Astrocyte (in vitro differentiated cells and primary cell): Measurements from ENCODE around the gene ADGRB3. TPM values are rescaled to one million over a fixed set of nuclear protein-coding genes. Genes with fewer than 3 reads are reported as not detected.

Source experiments
- DNase-seq: peaks from one replicate; pipeline ENCODE4 v3.0.0-alpha.2; 2010; ENCODE audit warnings: low read depth
- FAIRE-seq: peaks from 2 replicates; lab custom pipeline; 2011; peaks lifted over from hg19 to GRCh38; lab: Jason Lieb, UNC
- H2AFZ ChIP-seq: 2 replicates; pipeline ENCODE4 v1.6.0; 2012; ENCODE audit warnings: low read depth, low read length, inconsistent platforms
- H3K27ac ChIP-seq: 2 replicates; pipeline ENCODE4 v1.5.1; 2011; ENCODE audit warnings: low read depth, low read length, inconsistent platforms
- H3K27me3 ChIP-seq: 2 replicates; pipeline ENCODE4 v1.6.0; 2011; ENCODE audit warnings: low read length, inconsistent platforms; ENCODE audit not compliant: insufficient read depth
- H3K36me3 ChIP-seq: 2 replicates; pipeline ENCODE4 v1.5.1; 2011; ENCODE audit warnings: low read length, inconsistent platforms; ENCODE audit not compliant: insufficient read depth
- H3K4me1 ChIP-seq: 2 replicates; pipeline ENCODE4 v1.5.1; 2011; ENCODE audit warnings: low read length, inconsistent platforms; ENCODE audit not compliant: insufficient read depth
- H3K4me2 ChIP-seq: 2 replicates; pipeline ENCODE4 v1.6.0; 2012; ENCODE audit warnings: low read length, inconsistent platforms
- H3K4me3 ChIP-seq: 2 replicates; pipeline ENCODE4 v1.5.1; 2011; ENCODE audit warnings: low read depth, mild to moderate bottlenecking, low read length, inconsistent platforms; ENCODE audit not compliant: insufficient read depth
- H3K79me2 ChIP-seq: 2 replicates; pipeline ENCODE4 v1.6.0; 2012; ENCODE audit warnings: mild to moderate bottlenecking, low read length, inconsistent platforms; ENCODE audit not compliant: insufficient read depth
- H3K9ac ChIP-seq: 2 replicates; pipeline ENCODE4 v1.6.0; 2012; ENCODE audit warnings: mild to moderate bottlenecking, low read length, inconsistent platforms
- H3K9me3 ChIP-seq: 2 replicates; pipeline ENCODE4 v1.5.1; 2012; ENCODE audit warnings: low read depth, mild to moderate bottlenecking, low read length, inconsistent platforms; ENCODE audit not compliant: insufficient read depth
- H4K20me1 ChIP-seq: 2 replicates; pipeline ENCODE4 v1.6.0; 2012; ENCODE audit warnings: low read length, inconsistent platforms; ENCODE audit not compliant: insufficient read depth
- H3K27ac Mint-ChIP-seq: one replicate; pipeline ENCODE4 v1.8.0; 2021; ENCODE audit warnings: mild to moderate bottlenecking, mixed read lengths; ENCODE audit not compliant: unreplicated experiment
- H3K27me3 Mint-ChIP-seq: one replicate; pipeline ENCODE4 v1.8.0; 2021; ENCODE audit warnings: low read depth, mixed read lengths; ENCODE audit not compliant: unreplicated experiment
- H3K36me3 Mint-ChIP-seq: one replicate; pipeline ENCODE4 v1.8.0; 2021; ENCODE audit warnings: low read depth, mixed read lengths; ENCODE audit not compliant: unreplicated experiment
- H3K4me1 Mint-ChIP-seq: one replicate; pipeline ENCODE4 v1.8.0; 2021; ENCODE audit warnings: low read depth, mixed read lengths; ENCODE audit not compliant: unreplicated experiment
- H3K4me3 Mint-ChIP-seq: one replicate; pipeline ENCODE4 v1.8.0; 2021; ENCODE audit warnings: mild to moderate bottlenecking, moderate library complexity, mixed read lengths; ENCODE audit not compliant: unreplicated experiment
- H3K9me3 Mint-ChIP-seq: one replicate; pipeline ENCODE4 v1.8.0; 2021; ENCODE audit warnings: mild to moderate bottlenecking, mixed read lengths; ENCODE audit not compliant: unreplicated experiment
- CTCF ChIP-seq: IDR thresholded peaks from 2 replicates; pipeline ENCODE4 v1.5.1; 2011; ENCODE audit warnings: low read depth, mild to moderate bottlenecking, inconsistent platforms, low read length, moderate library complexity; ENCODE audit not compliant: insufficient read depth
- EZH2 ChIP-seq: IDR thresholded peaks from 2 replicates; pipeline ENCODE4 v1.6.1; 2012; ENCODE audit warnings: mild to moderate bottlenecking, low read length, inconsistent platforms; ENCODE audit not compliant: insufficient read depth
- total RNA-seq: library from RNA; stranded (reverse); gene quantifications from 2 replicates; pipeline ENCODE4 v1.2.1, GENCODE V29; 2021

The ADGRB3 gene
- total RNA-seq, 1 donor from 2014 or later = 0.77 TPM

DNA sequence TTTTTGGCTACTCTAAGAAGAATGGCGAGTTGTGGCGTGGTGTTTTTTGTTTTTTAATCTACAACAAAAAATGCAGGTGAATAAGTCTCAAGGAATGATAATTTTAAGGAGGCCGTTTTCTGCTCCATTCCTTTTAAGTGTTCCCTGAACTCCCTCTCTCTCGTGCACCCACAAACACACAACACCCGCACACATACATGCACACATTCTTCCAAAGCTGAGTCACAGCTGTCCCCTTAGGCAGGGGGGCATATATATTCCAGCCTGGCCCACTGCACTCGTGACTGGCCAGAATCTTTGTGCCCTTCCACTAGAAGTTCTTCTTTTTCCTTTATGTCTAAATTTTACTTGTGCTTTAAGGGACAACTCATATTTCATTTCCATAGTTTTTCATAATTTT is 756.0 kb downstream of the ADGRB3 start:
- no peaks in the 10 kb centered on the region for H3K9me3 ChIP-seq
- no peaks in the 10 kb centered on the region for H3K4me1 ChIP-seq
- Mint-ChIP-seq H3K36me3 (no peaks in the 10 kb centered on the region), H3K4me1 (peaks cover 11% of the 10 kb centered on the region), H3K4me3 (no peak overlapping the region), H3K27ac (no peak overlapping the region), H3K27me3 (peaks cover 1% of the 10 kb centered on the region), H3K9me3 (no peaks in the 10 kb centered on the region)
- H3K4me3 ChIP-seq = no peak overlapping the region
- no peaks in the 10 kb centered on the region for H3K79me2 ChIP-seq
- H3K4me2 ChIP-seq = no peak overlapping the region
- no peak overlapping the region for H3K9ac ChIP-seq
- TF ChIP-seq EZH2 (no peak), CTCF (no peak)
- DNase-seq = no peak
- no peaks in the 10 kb centered on the region for H3K36me3 ChIP-seq
- no peaks in the 10 kb centered on the region for H4K20me1 ChIP-seq
- H3K27ac ChIP-seq = no peak overlapping the region
- no peaks in the 10 kb centered on the region for H3K27me3 ChIP-seq
- FAIRE-seq = no peak
- no peak overlapping the region for H2AFZ ChIP-seq

- H3K36me3 Mint-ChIP-seq = no peaks in the 10 kb centered on the region
- Histone ChIP-seq H2AFZ (no peak overlapping the region), H3K9ac (no peak overlapping the region), H3K27ac (no peak overlapping the region), H3K27me3 (no peaks in the 10 kb centered on the region), H3K4me3 (no peak overlapping the region), H3K9me3 (no peaks in the 10 kb centered on the region), H3K4me2 (no peak overlapping the region), H3K4me1 (no peaks in the 10 kb centered on the region), H3K79me2 (no peaks in the 10 kb centered on the region), H4K20me1 (no peaks in the 10 kb centered on the region), H3K36me3 (no peaks in the 10 kb centered on the region)
- no peak overlapping the region for H3K4me3 Mint-ChIP-seq
- FAIRE-seq (no peak), DNase-seq (no peak)
- H3K9me3 Mint-ChIP-seq = no peaks in the 10 kb centered on the region
- peaks cover 1% of the 10 kb centered on the region for H3K27me3 Mint-ChIP-seq
- H3K4me1 Mint-ChIP-seq = peaks cover 11% of the 10 kb centered on the region
- H3K27ac Mint-ChIP-seq = no peak overlapping the region
- TF ChIP-seq EZH2 (no peak), CTCF (no peak)
Measured at GRCh38 chr6:69392745-69393144, 757.7 kb downstream of the ADGRB3 start.

GRCh38 chr6:69398311-69398710 is 763.2 kb downstream of the ADGRB3 start:
- Histone ChIP-seq H3K79me2 (no peaks in the 10 kb centered on the region), H3K9me3 (no peaks in the 10 kb centered on the region), H3K27ac (no peak overlapping the region), H4K20me1 (no peaks in the 10 kb centered on the region), H3K9ac (no peak overlapping the region), H2AFZ (no peak overlapping the region), H3K4me2 (no peak overlapping the region), H3K4me1 (no peaks in the 10 kb centered on the region), H3K36me3 (no peaks in the 10 kb centered on the region), H3K27me3 (no peaks in the 10 kb centered on the region), H3K4me3 (no peak overlapping the region)
- FAIRE-seq = no peak
- no peak overlapping the region for H3K27ac Mint-ChIP-seq
- no peaks in the 10 kb centered on the region for H3K36me3 Mint-ChIP-seq
- H3K4me3 Mint-ChIP-seq = no peak overlapping the region
- no peaks in the 10 kb centered on the region for H3K9me3 Mint-ChIP-seq
- peaks cover 1% of the 10 kb centered on the region for H3K27me3 Mint-ChIP-seq
- H3K4me1 Mint-ChIP-seq = no peaks in the 10 kb centered on the region
- TF ChIP-seq CTCF (no peak), EZH2 (no peak)
- DNase-seq = no peak
